Trophoblast cell (in vitro differentiated cells and primary cell): ENCODE measurements around the gene ELN.
A peak's percentile ranks its signal among the peaks of the same experiment; 100 is the strongest.

ENCODE experiments used
- DNase-seq, 2 donors: peaks; one replicate each; pipeline ENCODE4 v3.0.0-alpha.2; 2016
- H2AFZ ChIP-seq: 2 replicates; pipeline ENCODE4 v1.6.1; 2013; ENCODE audit warnings: low read length, moderate library complexity, mild to moderate bottlenecking; ENCODE audit not compliant: insufficient read depth, poor library complexity
- H2AK5ac ChIP-seq: 2 replicates; pipeline ENCODE4 v1.6.1; 2013; ENCODE audit warnings: mild to moderate bottlenecking, low read length
- H2BK120ac ChIP-seq: 2 replicates; pipeline ENCODE4 v1.6.1; 2013; ENCODE audit warnings: low read length, mild to moderate bottlenecking, moderate library complexity; ENCODE audit not compliant: insufficient read depth, poor library complexity
- H2BK12ac ChIP-seq: 2 replicates; pipeline ENCODE4 v1.6.1; 2013; ENCODE audit warnings: mild to moderate bottlenecking, low read length, moderate library complexity
- H2BK5ac ChIP-seq: 2 replicates; pipeline ENCODE4 v1.6.1; 2013; ENCODE audit warnings: low read length, low read depth, moderate library complexity, mild to moderate bottlenecking; ENCODE audit not compliant: poor library complexity
- H3K14ac ChIP-seq: 2 replicates; pipeline ENCODE4 v1.6.1; 2013; ENCODE audit warnings: mild to moderate bottlenecking, low read length
- H3K18ac ChIP-seq: 2 replicates; pipeline ENCODE4 v1.6.1; 2013; ENCODE audit warnings: mild to moderate bottlenecking, low read length
- H3K23ac ChIP-seq: 2 replicates; pipeline ENCODE4 v1.6.1; 2013; ENCODE audit warnings: low read length
- H3K27ac ChIP-seq: 2 replicates; pipeline ENCODE4 v1.5.1; 2013; ENCODE audit warnings: low read depth, mild to moderate bottlenecking, inconsistent platforms, low read length, moderate library complexity
- H3K27me3 ChIP-seq: 2 replicates; pipeline ENCODE4 v1.6.1; 2013; ENCODE audit warnings: inconsistent platforms, mild to moderate bottlenecking, low read length, moderate library complexity; ENCODE audit not compliant: insufficient read depth
- H3K36me3 ChIP-seq, 2 experiments: 1 replicate in 1 of 2; 2 replicates in 1 of 2; pipeline ENCODE4 v1.6.1; 2013; ENCODE audit warnings: low read length in 2 of 2, mild to moderate bottlenecking in 2 of 2, moderate library complexity in 1 of 2; ENCODE audit not compliant: insufficient read depth in 2 of 2, control insufficient read depth in 1 of 2
- H3K4ac ChIP-seq: 2 replicates; pipeline ENCODE4 v1.6.1; 2013; ENCODE audit warnings: low read depth, mild to moderate bottlenecking, low read length, moderate library complexity
- H3K4me1 ChIP-seq, 2 experiments: 1 replicate in 1 of 2; 2 replicates in 1 of 2; pipeline ENCODE4 v1.6.1; 2013; ENCODE audit warnings: low read length in 2 of 2, mild to moderate bottlenecking in 2 of 2, moderate library complexity in 1 of 2; ENCODE audit not compliant: insufficient read depth in 2 of 2, control insufficient read depth in 1 of 2
- H3K4me2 ChIP-seq: 2 replicates; pipeline ENCODE4 v1.6.1; 2013; ENCODE audit warnings: inconsistent platforms, mild to moderate bottlenecking, low read length, moderate library complexity
- H3K4me3 ChIP-seq: 2 replicates; pipeline ENCODE4 v1.5.1; 2013; ENCODE audit warnings: mild to moderate bottlenecking, low read depth, low read length, inconsistent platforms
- H3K79me1 ChIP-seq: one replicate; pipeline ENCODE4 v1.6.1; 2013; ENCODE audit warnings: low read length
- H3K79me2 ChIP-seq: 2 replicates; pipeline ENCODE4 v1.6.1; 2013; ENCODE audit warnings: low read length, mild to moderate bottlenecking; ENCODE audit not compliant: control insufficient read depth, insufficient read depth, poor library complexity
- H3K9ac ChIP-seq: 2 replicates; pipeline ENCODE4 v1.6.1; 2013; ENCODE audit warnings: mild to moderate bottlenecking, low read length
- H3K9me3 ChIP-seq: 2 replicates; pipeline ENCODE4 v1.6.1; 2013; ENCODE audit warnings: low read depth, mild to moderate bottlenecking, control low read depth, inconsistent platforms, low read length; ENCODE audit not compliant: insufficient read depth
- H4K12ac ChIP-seq: 2 replicates; pipeline ENCODE4 v1.6.1; 2013; ENCODE audit warnings: low read depth, mild to moderate bottlenecking, low read length, moderate library complexity
- H4K8ac ChIP-seq: 2 replicates; pipeline ENCODE4 v1.6.1; 2013; ENCODE audit warnings: low read depth, mild to moderate bottlenecking, low read length, moderate library complexity
- H4K91ac ChIP-seq: one replicate; pipeline ENCODE4 v1.6.1; 2013; ENCODE audit warnings: low read depth, mild to moderate bottlenecking, low read length, moderate library complexity
- WGBS: extraction: QIAGEN DNeasy Blood & Tissue Kit; methylation state at CpG from one replicate; pipeline ENCODE4 v1.1.7; 2013; ENCODE audit warnings: missing lambda C conversion rate; ENCODE audit not compliant: insufficient read length, insufficient coverage; ENCODE audit errors: extremely low coverage; 5-methylcytosine and 5-hydroxymethylcytosine counted together

Gene ELN

DNA sequence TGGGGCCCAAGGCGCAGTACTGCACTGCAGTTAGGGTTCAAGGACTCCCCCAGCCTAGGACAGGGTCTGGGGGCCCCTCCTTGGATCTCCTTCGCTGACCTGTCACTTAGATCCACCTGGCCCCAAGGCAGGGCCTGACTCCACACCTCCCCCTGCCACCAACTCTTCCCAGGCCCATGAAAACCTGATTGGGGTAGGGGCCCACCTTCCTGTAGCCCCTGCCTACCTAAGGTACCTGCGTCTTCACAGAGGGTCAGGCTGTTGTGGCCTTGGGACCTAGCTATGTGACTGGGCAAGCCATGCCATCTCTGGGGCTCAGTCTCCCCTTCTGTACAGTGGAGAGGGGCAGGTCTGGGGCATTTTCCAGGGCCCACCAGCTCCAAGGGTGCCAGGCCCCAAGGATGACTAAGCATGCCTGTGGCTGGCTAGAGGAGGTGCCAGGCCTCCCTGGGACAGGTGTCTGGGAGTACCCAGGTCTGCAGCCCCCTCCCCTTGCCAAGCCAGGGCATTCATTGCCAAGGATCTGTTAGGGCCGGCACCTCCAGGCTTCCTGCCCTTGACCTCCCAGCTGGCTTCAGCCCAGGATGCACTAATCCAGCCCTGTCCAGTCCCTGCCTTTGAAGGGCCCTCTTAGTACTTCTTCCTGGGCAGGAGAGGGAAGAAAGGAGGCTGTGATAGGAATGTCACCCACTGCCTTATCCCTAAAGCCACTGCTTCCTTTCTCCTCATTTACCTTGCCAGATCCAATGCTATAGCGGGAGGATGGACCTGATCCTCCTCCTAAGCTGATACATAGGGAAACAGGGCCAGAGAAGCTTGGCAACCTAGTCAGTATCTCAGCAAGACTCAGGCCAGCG lies 57.0 kb downstream of the ELN start:
- peak overlapping the region; percentile 76 for H3K4me3 ChIP-seq
- H3K27ac ChIP-seq: no peak overlapping the region
- H4K91ac ChIP-seq: peak overlapping the region; percentile 29
- H4K12ac ChIP-seq: peak overlapping the region; percentile 9
- H3K9me3 ChIP-seq: peaks cover 4% of the 10 kb centered on the region
- H3K27me3 ChIP-seq: no peaks in the 10 kb centered on the region
- H4K8ac ChIP-seq: peak overlapping the region; percentile 19
- no peak for DNase-seq
- no peak overlapping the region for H2BK12ac ChIP-seq
- peak overlapping the region; percentile 95 for H3K4me2 ChIP-seq
- peak overlapping the region; percentile 74 for H2AFZ ChIP-seq
- no peak overlapping the region for H2BK5ac ChIP-seq
- H3K4ac ChIP-seq: peak overlapping the region; percentile 30
- H3K23ac ChIP-seq: peak overlapping the region; percentile 5
- peaks cover 8% of the 10 kb centered on the region for H3K79me1 ChIP-seq
- H3K79me2 ChIP-seq: peaks cover 2% of the 10 kb centered on the region
- H3K9ac ChIP-seq: peak overlapping the region; percentile 67
- no CpG with 5 or more reads among the region's 6 CpGs for WGBS
- H3K14ac ChIP-seq: peak overlapping the region; percentile 23
- peaks cover 14 to 15% of the 10 kb centered on the region in 2 experiments for H3K36me3 ChIP-seq
- H3K4me1 ChIP-seq: peaks cover 11 to 12% of the 10 kb centered on the region in 2 experiments
- H3K18ac ChIP-seq: peak overlapping the region; percentile 73
- H2AK5ac ChIP-seq: no peak overlapping the region
- no peak overlapping the region for H2BK120ac ChIP-seq

DNA sequence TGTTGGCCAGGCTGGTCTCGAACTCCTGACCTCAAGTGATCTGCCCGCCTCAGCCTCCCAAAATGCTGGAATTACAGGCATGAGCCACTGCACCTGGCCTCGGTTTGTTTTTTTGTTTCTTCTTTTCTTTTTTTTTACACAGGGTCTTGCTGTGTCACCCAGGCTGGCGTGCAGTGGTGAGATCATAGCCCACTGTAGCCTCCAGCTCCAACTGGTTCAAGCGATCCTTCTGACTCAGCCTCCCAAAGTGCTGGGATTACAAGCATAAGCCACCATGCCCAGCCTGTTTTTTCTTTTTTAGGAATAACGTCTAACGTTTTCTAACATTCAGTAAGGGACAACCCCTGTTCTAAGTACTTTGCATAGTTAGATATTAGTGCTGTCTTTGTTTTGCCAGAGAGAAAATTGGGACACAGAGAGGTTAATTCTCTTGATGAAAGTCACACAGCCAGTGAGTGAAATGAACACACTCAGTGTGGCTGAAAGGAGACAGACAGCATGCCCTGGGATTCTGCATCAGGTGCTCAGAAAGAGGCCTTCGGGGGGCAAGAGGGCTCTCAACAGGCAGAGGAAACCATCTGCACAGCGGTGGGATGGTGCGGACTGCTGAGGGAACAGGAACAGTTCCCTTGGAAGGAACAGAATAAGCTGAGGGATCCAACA lies 59.9 kb downstream of the ELN start:
- no peak overlapping the region for H3K4me2 ChIP-seq
- no peak overlapping the region for H3K9ac ChIP-seq
- H4K8ac ChIP-seq: no peak overlapping the region
- H2AK5ac ChIP-seq: no peak overlapping the region
- H3K79me2 ChIP-seq: peaks cover 2% of the 10 kb centered on the region
- no peak overlapping the region for H3K4ac ChIP-seq
- H3K36me3 ChIP-seq: peaks cover 14 to 18% of the 10 kb centered on the region in 2 experiments
- H3K4me1 ChIP-seq: peaks cover 13 to 17% of the 10 kb centered on the region in 2 experiments
- no peak overlapping the region for H2AFZ ChIP-seq
- no peaks in the 10 kb centered on the region for H3K27me3 ChIP-seq
- H4K91ac ChIP-seq: no peak overlapping the region
- H4K12ac ChIP-seq: no peak overlapping the region
- H3K79me1 ChIP-seq: peaks cover 8% of the 10 kb centered on the region
- H2BK12ac ChIP-seq: no peak overlapping the region
- no peak overlapping the region for H3K18ac ChIP-seq
- H3K27ac ChIP-seq: no peak overlapping the region
- peak; percentile 38 to 52 for DNase-seq
- H3K4me3 ChIP-seq: no peak overlapping the region
- WGBS: no CpG with 5 or more reads among the region's 10 CpGs
- H3K9me3 ChIP-seq: peaks cover 2% of the 10 kb centered on the region
- H2BK120ac ChIP-seq: no peak overlapping the region
- H2BK5ac ChIP-seq: no peak overlapping the region
- no peak overlapping the region for H3K14ac ChIP-seq
- no peak overlapping the region for H3K23ac ChIP-seq

DNA sequence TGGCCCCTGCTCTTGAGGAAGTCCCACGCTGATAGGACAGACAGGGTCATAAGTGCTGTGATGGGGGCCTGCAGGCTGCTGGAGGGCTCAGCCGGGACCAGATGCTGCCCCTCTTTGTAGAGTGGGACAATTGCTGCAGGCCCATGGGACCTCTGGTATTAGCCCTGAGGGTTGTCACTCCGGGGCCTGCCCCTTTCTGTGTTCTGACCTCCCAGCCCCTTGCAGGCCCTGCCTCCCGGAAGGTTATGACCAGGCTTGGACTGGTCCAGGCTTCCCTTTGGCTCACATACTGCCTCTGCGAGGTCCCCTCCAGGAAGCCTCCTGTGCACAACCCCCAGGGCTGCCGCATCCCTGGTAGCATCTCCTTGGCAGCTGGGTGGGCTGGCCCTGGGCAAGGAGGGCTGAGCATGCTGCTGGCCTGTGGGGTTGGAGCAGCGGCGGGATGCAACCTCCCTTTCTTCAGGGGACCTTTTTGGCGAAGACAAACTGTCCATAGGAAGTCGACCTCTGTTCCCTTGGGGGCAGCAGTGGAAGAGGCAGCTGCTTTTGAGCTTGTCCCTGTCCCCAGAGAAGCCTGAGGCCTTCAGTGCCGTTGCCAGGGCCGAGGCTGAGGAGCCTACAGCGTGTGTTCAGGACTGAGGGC lies 64.5 kb downstream of the ELN start:
- Histone ChIP-seq H3K36me3 (peaks cover 15 to 17% of the 10 kb centered on the region in 2 experiments), H3K27ac (no peak overlapping the region), H2BK12ac (peak overlapping the region; percentile 17), H4K12ac (no peak overlapping the region), H3K27me3 (no peaks in the 10 kb centered on the region), H3K4me3 (no peak overlapping the region), H3K18ac (no peak overlapping the region), H2BK120ac (no peak overlapping the region), H3K23ac (no peak overlapping the region), H3K79me1 (peaks cover 9% of the 10 kb centered on the region), H3K9me3 (no peaks in the 10 kb centered on the region), H4K8ac (no peak overlapping the region), H3K4me1 (peaks cover 19 to 25% of the 10 kb centered on the region in 2 experiments), H3K79me2 (peaks cover 2% of the 10 kb centered on the region), H3K4me2 (no peak overlapping the region), H3K9ac (no peak overlapping the region), H2BK5ac (no peak overlapping the region), H3K4ac (no peak overlapping the region), H2AK5ac (peak overlapping the region; percentile 70), H3K14ac (peak overlapping the region; percentile 0), H4K91ac (peak overlapping the region; percentile 4), H2AFZ (no peak overlapping the region)
- no CpG with 5 or more reads among the region's 13 CpGs for WGBS
- DNase-seq: peak in 1 of 2 donors; percentile 18

DNA sequence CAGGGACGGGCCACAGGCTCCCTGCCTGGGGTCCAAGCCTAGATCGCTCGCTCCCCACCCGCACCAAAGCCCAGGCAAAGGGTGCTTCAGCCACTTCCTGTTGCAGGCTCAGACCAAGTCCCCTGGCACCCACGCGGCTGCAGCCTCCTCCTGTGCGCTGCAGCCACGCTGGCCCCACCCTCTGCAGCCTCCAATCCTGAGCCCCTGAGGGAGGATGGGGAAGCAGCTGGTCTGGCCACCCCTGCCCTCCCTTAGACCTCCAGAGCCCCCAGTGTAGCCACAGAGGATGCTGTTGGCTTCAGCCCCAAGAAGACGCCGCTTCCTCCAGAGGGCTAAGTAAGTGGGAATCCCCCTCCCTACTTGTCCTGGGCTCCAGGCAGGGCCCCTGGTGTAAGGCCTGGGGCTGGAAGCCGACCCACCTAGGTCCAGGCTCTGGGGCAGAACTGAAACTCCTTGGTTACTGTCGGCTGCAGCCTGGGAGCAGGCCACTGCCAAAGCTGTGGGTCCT lies 65.0 kb downstream of the ELN start:
- H3K4ac ChIP-seq: no peak overlapping the region
- H3K23ac ChIP-seq: no peak overlapping the region
- no peak overlapping the region for H3K18ac ChIP-seq
- H2BK12ac ChIP-seq: peak overlapping the region; percentile 17
- peaks cover 9% of the 10 kb centered on the region for H3K79me1 ChIP-seq
- no peaks in the 10 kb centered on the region for H3K9me3 ChIP-seq
- H3K9ac ChIP-seq: no peak overlapping the region
- no peak overlapping the region for H4K8ac ChIP-seq
- H3K4me1 ChIP-seq: peaks cover 19 to 25% of the 10 kb centered on the region in 2 experiments
- no peak for DNase-seq
- H4K91ac ChIP-seq: peak overlapping the region; percentile 4
- peaks cover 2% of the 10 kb centered on the region for H3K79me2 ChIP-seq
- H2AK5ac ChIP-seq: peak overlapping the region; percentile 70
- no peak overlapping the region for H2BK5ac ChIP-seq
- no peak overlapping the region for H3K4me3 ChIP-seq
- no peak overlapping the region for H4K12ac ChIP-seq
- no peak overlapping the region for H3K4me2 ChIP-seq
- H2AFZ ChIP-seq: no peak overlapping the region
- no peaks in the 10 kb centered on the region for H3K27me3 ChIP-seq
- no CpG with 5 or more reads among the region's 12 CpGs for WGBS
- peak overlapping the region; percentile 0 for H3K14ac ChIP-seq
- no peak overlapping the region for H2BK120ac ChIP-seq
- peaks cover 15 to 20% of the 10 kb centered on the region in 2 experiments for H3K36me3 ChIP-seq
- H3K27ac ChIP-seq: no peak overlapping the region
